OCI-M2 (cell line): ENCODE measurements around the gene DPEP1.
"Not testable (repeated sequence)": the region's sequence is repeated elsewhere in the genome, so short reads cannot be mapped to it uniquely, and the experiment has no call there.

Experiments used
- DNase-seq: peaks from one replicate; lab custom pipeline; 2025; ENCODE audit not compliant: unreplicated experiment; lab: John Stamatoyannopoulos, UW

Gene DPEP1

DNA sequence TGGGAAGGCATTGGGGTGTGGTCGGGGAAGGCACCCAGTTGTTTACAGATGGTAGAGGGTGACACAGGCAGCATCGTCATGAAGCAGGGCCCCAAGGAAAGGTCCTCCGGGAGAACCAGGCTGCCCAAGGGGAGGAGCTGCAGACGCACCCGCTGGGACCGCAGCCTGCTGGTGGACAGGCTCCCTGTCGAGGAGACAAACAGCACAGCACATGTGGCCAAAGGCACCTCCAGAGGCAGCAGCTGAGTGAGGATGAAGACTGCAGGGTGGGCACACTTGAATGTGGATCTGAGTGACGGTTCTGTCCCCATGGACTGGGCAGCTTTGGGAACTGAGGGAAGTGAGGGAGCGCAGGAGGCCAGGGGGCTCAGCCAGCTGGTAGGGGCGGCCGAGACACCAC lies 31.7 kb downstream of the DPEP1 start:
- DNase-seq = no peak

DNA sequence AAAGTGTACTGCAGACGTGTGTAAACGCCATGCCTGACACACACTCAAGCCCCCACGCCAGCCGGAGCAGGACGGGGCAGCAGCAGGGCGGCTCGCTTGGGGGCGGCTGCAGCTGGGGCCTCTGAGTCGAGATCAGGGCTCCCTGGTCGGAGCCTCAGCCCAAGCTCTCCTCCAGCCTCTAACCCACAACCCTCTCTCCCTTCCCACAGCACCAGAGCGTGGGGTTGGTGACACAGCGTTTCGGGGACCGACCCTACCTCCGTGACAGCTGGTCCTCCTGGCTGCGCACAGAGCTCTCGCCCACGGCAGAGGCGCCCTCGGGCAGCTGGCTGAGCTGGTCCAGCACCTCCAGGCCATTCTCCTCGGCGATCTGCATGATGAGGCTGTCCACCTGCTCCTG lies 32.8 kb downstream of the DPEP1 start:
- DNase-seq = no peak

DNA sequence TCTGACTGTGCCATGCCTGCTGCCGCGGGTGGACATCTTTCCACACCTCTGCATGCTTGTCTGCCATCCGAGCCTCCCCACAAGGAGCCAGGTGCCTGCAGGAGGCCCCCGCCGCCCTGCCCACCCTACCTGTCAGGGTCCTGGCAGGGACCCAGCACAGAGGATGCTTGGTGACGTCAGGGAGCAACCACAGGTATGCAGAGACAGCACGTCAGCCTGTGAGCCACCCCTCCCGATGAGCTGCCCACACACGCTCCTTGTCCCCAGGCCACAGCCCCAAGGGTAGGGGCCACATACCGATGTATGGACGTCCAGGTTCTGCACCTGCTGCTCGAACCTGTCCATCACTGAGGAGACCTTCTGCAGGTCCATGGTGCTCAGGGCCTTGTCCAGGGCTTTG lies 33.5 kb downstream of the DPEP1 start:
- no peak for DNase-seq

DNA sequence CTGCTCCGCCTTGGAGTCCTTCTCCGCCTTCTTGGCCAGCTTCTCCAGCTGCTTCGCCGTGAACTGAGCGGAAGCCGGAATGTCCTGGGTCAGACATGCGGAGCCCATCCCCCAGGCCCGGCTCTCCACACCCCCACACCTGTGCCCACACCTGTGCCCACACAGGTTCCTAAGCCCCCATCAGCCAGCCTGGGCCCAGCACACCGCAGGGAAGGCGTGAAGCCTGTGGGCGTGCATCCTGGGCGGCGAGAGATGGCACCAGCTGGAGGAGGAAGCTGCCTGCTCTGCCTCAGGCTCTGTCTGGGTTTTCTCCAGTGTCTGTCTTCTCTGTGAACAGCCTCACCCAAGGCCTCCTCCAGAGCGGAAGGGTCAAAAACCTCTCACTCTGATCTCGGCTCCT lies 38.1 kb downstream of the DPEP1 start:
- no peak for DNase-seq

DNA sequence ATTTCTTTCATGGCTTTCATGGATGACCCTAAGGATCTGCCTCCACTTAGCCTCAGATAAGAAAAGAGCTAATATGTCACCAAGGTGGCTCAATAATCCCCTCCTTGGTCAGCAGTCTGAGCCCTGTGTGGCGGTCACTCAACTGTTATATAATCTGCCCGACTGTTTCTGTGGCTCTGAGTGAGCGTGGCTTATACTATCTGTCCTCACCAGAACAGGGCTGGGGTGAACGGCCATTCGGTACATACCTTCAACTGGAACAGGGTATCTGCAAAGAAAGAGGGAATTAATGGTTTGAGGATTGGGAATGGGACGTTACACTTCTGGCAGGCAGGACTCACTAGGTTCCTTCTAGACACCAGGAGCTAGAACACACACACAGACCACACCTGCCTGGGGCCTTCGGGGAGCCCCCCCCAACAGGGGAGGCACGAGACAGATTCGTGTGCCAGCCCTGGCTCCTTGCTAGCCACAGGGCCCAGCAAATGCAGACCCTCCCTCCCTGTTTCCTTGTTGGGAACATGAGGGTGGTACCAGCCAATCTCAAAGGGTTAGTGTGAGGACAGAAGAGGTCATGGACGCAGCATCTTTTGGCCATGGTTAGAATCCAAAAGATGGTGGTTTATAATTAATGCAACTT lies 40.3 kb downstream of the DPEP1 start:
- no peak for DNase-seq

DNA sequence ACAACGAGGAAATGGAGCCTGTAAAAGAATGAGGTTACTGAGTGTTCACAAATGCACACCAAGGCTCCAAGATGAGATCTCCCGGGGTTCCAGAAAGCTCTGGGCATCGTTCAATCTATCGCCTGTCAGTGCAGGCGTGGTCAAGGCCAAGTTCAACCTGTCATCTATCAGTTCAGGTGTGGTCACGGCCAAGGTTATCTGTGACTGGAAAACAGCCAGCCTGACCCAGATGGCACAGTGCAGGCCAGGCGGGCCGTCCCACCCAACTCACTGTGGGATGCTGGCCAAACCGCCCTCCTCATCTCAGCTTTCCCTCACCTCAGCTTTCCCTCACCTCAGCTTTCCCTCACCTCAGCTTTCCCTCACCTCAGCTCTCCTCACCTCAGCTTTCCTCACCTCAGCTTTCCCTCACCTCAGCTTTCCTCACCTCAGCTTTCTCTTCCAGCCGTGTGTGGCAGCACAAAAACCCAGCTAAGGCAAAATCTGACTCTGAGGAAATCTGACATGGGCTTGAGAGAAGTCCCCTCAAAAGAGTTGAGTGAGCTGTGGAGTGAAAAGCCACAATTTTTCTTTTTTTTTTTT lies 41.7 kb downstream of the DPEP1 start:
- no peak for DNase-seq

DNA sequence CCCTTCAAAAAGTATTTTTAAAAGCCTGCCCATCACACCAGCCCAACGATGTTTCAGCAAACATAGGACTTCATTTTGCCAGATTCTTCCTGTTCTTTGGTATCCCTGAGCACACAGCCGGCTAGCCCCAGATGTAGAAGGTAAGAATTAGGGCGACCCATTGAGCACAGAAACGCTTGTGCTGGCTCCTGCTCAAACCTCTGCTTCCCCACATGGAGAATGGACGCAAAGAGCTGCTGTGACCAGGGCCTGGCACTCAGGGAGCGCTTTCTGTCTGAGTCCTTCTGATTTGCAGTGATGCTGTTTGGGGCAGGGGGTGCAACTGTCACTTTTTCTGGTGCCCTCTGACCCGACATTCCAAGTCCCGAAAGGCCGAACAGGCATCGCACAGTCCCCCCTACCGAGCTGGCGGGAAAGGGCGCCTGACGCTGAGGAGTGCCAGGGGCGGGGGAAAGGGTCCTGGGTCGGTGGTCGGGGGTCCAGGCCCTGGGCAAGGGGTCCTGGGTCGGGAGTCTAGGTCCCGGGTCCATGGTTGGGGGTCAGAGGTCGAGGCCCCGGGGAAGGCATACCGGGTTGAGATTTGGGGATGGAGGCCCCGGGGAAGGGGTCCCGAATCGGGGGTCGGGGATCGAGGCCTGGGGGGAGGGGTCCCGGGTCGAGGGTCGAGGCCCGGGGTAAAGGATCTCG lies 43.1 kb downstream of the DPEP1 start:
- DNase-seq = no peak

DNA sequence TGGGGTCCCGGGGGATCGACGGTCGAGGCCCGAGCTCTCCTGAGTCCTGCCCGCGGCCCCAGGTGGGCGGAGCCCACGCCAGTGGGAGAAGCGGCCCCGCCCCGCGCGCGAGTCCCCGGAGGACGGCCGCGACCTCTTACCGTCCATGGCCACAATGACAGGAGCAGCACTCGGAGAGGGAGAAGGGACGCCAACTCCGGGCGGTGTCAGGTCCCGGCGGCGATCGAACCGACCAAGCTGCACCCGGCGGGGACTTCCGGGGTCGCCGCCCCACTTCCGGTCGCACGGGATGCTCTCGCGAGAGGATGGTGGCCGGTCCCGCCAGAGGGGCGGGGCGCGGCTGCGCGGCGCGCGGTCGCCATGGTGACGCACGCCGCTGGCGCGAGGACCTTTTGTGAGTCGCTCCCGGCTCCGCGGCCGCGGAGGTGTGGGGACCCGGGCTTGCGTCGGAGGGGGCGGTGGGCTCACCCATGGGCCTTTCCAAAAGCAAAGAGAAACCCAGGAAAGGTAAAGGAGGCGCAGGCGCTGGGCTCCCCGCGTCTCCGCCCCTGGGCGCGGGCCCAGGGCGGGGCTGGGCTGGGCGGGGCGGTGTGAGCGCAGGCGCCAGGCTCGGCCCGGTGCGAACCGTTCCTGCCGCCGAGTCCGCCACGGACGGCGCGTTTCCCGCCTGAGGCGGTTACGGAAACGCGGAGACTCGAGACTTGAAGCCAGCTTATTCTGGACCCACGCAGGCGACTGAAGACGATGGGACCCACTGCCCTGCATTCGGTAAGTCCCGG lies 44.2 kb downstream of the DPEP1 start, which contains the start of the genes CHMP1A and SPATA33:
Gene CHMP1A, minus strand, starts transcription at position 267 of the 779 bp plus-strand sequence. Its CDS starts 120 bp downstream, at position 147.
Gene SPATA33, plus strand, starts transcription at position 395 of the 779 bp plus-strand sequence. Its CDS starts 76 bp downstream, at position 471.
- DNase-seq = no peak

DNA sequence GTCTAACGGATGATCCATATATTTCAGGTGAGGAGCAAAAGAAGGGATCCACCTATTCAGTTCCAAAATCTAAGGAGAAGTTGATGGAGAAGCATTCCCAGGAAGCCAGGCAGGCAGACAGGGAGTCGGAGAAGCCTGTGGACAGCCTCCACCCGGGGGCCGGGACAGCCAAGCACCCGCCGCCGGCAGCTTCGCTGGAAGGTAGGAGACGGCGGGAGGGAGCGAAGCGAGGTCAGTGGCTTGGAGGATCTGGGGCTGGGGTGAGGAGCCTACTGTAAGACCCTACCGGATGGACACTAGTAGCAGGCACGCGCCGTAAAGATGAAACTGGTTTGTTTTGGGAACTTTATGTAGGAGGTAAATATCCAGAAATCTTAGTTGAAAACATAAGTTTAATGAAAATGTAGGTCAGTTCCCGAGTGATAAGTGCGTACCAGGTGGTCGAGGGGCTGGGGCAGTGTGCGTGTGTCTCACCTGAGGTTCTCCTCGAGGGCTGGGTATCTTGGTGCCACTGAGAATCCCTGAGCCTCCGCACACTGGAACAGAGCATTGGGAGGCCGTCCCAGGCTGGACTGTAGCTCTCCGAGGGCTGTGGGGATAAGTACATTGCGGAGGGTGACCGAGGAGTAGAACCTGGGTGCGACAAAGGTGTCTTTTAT lies 44.9 kb downstream of the DPEP1 start:
- no peak for DNase-seq

DNA sequence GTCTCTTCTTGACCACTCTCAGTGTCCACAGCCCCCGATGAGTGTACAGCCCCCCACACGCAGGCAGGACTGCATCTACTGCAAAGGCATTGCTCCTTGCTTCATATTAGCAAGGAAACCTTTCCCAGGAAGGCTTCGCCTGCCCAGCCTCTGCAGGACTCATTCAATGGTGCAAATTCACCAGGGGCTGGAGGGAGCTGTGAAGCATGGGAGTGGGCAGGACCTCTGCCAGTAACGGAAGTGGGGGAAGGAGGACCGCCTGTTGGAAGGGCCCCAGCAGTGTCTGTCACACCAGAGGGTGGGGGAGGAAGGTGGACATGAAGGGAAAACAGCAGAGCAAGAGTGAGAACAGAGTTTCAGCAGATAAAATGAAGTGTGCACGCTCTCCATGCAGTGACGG lies 46.7 kb downstream of the DPEP1 start:
- no peak for DNase-seq

DNA sequence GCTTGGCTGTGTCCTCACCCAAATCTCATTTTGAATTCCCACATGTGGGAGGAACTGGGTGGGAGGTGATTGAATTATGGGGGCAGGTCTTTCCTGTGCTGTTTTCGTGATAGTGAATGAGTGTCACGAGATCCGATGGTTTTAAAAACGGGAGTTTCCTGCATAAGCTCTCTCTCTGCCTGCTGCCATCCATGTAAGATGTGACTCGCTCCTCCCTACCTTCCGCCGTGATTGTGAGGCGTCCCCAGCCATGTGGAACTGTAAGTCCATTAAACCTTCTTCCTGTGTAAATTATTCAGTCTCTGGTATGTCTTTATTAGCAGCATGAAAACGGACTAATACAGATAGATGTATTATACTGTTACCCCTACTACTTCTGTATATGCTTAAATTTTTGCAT lies 47.8 kb downstream of the DPEP1 start:
- DNase-seq = no peak

DNA sequence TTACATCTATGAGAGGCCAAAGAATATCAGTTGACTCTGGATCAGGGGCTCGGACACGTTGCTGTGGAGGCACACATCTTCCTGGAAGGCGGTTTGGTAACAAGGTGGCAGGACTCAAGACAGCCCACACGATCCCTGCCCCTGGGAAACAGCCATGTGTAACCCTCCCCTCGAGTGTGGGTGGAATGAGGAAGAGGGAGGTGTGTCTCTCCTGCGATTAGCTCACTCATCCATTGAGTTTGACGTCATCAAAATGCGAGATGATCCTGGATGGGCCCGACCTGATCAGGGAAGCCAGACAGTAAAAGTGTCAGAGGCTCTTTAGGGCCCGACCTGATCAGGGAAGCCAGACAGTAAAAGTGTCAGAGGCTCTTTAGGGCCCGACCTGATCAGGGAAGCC lies 50.8 kb downstream of the DPEP1 start:
- not testable (repeated sequence) for DNase-seq

DNA sequence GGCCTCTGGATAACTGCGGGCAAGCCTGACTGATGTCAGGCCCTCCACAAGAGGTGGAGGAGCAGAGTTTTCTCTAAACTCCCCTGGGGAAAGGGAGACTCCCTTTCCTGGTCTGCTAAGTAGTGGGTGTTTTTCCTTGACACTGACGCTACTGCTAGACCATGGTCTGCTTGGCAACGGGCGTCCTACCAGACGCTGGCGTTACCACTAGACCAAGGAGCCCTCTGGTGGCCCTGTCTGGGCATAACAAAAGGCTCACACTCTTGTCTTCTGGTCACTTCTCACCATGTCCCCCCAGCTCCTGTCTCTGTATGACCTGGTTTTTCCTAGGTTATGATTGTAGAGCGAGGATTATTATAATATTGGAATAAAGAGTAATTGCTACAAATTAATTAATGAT lies 53.6 kb downstream of the DPEP1 start:
- not testable (repeated sequence) for DNase-seq

DNA sequence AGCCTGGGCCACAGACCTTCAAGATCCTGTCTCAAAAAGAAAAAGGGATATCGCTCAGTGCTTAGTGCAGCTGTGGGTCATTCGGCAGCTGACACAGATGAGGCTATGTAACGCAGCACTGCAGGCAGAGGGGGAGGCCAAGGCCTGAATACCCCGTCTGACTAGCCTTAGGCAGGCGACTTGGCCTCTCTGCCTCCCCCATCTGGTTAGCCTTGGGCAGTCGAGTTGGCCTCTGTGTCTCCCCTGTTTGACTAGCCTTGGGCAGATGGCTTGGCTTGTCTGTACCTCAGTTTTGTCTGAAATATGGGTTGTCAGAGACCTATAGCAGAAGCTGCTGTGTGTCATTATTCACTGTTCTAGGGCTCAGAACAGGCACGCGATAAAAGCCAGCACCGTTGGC lies 54.2 kb downstream of the DPEP1 start:
- no peak for DNase-seq

DNA sequence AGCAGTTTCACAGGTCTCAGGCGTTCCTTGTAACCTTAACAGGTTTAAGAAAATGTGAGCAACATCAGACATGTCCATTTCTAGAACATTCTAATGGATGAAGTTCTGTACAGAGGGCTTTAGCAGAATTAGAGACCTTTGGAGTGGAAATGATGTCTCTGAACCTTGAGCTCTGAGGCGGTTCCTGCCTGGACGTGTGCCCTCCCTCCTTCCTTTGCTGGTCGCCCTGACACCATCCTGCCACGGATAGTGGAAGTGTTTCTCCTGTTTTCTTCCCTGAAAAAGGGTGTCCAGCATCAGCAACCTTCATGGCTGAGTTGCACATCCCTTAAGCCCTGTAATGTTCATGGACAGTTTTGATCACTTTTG lies 55.3 kb downstream of the DPEP1 start:
- DNase-seq = no peak

DNA sequence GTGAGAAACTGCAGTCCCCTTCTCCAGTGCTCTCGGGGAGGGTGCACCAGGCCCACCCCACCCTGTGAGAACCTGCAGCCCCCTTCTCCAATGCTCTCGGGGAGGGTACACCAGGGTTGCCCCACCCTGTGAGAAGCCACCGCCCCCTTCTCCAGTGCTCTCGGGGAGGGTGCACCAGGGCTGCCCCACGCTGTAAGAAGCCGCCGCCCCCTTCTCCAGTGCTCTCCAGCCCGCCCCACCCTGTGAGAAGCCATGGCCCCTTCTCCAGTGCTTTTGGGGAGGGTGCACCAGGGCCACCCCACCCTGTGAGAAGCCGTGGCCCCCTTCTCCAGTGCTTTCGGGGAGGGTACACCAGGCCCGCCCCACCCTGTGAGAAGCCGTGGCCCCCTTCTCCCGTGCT lies 56.3 kb downstream of the DPEP1 start:
- no peak for DNase-seq

DNA sequence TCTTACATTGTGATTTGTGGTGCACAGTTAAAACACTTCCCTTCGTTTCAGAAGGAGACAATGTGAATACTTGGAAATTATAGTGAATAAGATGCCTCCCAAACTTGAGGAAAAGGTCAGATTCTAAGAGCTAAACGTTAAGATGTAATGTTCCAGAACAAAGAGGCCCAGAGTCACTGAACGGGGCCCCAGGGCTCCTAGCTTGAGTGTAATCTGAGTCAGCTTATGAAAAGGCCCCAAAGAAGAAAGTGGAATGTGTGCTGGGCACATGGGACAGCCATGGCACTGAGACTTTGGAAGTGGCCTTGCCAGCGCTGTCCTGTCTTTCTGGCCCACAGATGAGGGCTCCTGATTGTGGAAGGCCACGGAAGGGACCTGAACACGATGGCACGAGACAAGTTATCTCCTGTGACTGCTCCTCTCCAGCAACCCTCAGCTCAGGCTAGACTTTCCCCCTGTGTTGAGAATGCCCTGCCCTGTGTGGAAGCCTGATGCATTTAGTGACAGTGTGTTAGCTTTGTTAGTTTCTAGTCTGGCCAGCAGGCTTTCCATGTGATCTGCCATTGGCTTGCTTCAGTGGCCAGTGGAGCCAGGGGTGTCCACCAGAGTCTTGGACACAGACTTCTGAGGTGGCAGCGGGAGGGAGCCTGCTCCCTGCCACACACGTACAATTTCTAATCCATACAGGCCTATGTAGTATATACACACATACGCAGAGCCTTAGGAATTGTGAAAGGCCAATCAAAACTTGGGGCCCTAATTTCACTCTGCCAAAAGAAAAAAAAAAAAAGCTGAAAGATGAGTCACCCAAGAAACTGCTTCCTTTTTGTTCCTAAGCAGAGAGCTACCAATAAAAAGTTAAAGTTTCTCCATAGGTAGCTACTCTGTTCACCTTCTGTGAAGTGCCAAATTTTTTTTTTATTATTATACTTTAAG lies 57.3 kb downstream of the DPEP1 start:
- DNase-seq = no peak

DNA sequence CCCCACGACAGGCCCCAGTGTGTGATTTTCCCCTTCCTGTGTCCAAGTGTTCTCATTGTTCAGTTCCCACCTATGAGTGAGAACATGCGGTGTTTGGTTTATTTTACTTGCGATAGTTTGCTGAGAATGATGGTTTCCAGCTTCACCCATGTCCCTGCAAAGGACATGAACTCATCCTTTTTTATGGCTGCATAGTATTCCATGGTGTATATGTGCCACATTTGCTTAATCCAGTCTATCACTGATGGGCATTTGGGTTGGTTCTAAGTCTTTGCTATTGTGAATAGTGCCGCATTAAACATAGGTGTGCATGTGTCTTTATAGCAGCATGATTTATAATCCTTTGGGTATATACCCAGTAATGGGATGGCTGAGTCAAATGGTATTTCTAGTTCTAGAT lies 58.1 kb downstream of the DPEP1 start:
- DNase-seq = not testable (repeated sequence)

DNA sequence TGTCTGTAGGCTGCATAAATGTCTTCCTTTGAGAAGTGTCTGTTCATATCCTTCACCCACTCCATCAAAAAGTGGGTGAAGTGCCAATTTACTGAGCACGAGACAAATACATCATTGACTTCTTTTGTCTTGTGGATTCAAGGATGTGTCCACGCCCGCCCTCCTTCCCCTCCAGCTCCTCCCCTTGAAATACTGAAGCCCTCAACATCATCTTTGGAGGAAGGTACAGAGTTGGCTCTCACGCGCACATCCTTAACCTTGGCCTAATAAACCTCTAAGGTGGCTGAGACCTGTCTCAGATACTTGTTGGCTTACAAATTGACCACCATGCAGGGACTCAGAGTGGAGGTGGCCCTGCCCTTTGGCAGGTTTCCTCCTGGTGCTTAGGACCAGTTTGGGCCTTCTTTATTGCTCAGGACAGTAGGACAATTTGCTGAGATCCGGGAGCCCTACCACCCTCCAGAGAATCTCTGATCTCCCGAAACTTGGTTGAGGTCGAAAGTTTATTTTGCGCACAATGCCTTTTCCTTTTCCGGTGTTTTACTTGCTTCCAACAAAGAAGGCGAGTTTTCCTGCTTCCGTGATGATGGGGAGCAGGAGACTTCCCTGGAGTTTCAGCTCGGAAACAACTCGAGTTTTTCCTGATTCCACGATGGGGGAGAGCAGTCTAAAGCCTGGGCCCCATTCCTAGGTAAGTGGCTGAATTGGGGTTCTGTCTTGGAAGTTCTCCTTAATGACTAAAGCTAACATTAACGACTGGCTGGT lies 58.9 kb downstream of the DPEP1 start:
- no peak for DNase-seq
